NT2/D1 (cell line): Measurements from ENCODE around the gene ROBO1.

Experiments used
- SUZ12 ChIP-seq: IDR thresholded peaks from 2 replicates; pipeline ENCODE4 v1.6.1; 2011; ENCODE audit not compliant: insufficient read length, insufficient read depth; ENCODE audit errors: extremely low read depth
- YY1 ChIP-seq: IDR thresholded peaks from 2 replicates; pipeline ENCODE4 v1.6.1; 2011; ENCODE audit not compliant: insufficient read length, insufficient read depth

DNA sequence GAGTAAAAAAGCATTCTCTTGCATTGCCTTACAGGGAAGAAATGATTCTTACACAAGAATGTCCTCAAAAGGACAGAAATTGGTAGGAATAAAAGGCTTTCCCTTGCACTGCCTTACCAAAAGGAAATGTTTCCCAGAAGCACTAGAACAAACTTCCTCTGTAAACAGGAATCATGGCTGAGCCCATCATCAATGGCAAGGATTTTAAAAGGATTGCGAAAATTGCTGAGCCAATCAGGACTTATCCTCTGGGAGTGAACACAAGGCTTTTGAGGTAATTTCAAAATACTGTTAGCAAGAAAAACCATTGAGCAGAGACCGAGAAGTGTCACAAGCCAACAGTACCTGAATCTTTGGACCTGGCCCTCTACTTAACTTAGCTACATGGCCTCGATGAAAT, 897.3 kb downstream of the ROBO1 start:
- TF ChIP-seq YY1 (no peak), SUZ12 (no peak)
